Natural killer cell (primary cell): ENCODE results near the gene KIF26A. TPM values are rescaled to one million over a fixed set of nuclear protein-coding genes. Genes with fewer than 3 reads are reported as not detected.

Experiments
- ATAC-seq, 3 donors: fragments of 150-1000 bp in 2 of 3; fragments of 200-7000 bp in 1 of 3; cut with Tn5 transposase; 1 replicate in 1 of 3; 2 replicates in 2 of 3; pipeline ENCODE4 v1.10.0; 2021; ENCODE audit warnings: mild to moderate bottlenecking in 2 of 3, moderate library complexity in 2 of 3
- DNase-seq, 2 donors: peaks; one replicate each; pipeline versions ENCODE4 v3.0.0 to v3.0.0-alpha.2; 2013 to 2021; ENCODE audit warnings: mixed read lengths in 1 of 2
- H3K27ac ChIP-seq: one replicate; pipeline ENCODE4 v1.5.1; 2013; ENCODE audit warnings: mild to moderate bottlenecking, low read length
- H3K27me3 ChIP-seq: one replicate; pipeline ENCODE4 v1.6.1; 2013; ENCODE audit warnings: low read length; ENCODE audit not compliant: control insufficient read depth, insufficient read depth
- H3K36me3 ChIP-seq: one replicate; pipeline ENCODE4 v1.6.1; 2013; ENCODE audit warnings: low read length; ENCODE audit not compliant: control insufficient read depth, insufficient read depth
- H3K4me1 ChIP-seq: one replicate; pipeline ENCODE4 v1.6.1; 2013; ENCODE audit warnings: low read length; ENCODE audit not compliant: control insufficient read depth, insufficient read depth
- H3K4me3 ChIP-seq: one replicate; pipeline ENCODE4 v1.5.1; 2013; ENCODE audit warnings: low read length
- H3K9me3 ChIP-seq: one replicate; pipeline ENCODE4 v1.6.1; 2013; ENCODE audit warnings: low read length; ENCODE audit not compliant: control insufficient read depth, insufficient read depth
- H3K27ac Mint-ChIP-seq, 2 donors: one replicate each; pipeline ENCODE4 v1.8.0; 2022; ENCODE audit warnings: mild to moderate bottlenecking in 2 of 2, mixed read lengths in 2 of 2, moderate library complexity in 1 of 2
- H3K27me3 Mint-ChIP-seq, 2 donors: one replicate each; pipeline ENCODE4 v1.8.0; 2022; ENCODE audit warnings: low read depth in 2 of 2, mixed read lengths in 2 of 2
- H3K36me3 Mint-ChIP-seq: one replicate; pipeline ENCODE4 v1.8.0; 2022; ENCODE audit warnings: mixed read lengths
- H3K4me1 Mint-ChIP-seq, 2 donors: one replicate each; pipeline ENCODE4 v1.8.0; 2022; ENCODE audit warnings: mixed read lengths in 2 of 2
- H3K4me3 Mint-ChIP-seq: one replicate; pipeline ENCODE4 v1.8.0; 2022; ENCODE audit warnings: mild to moderate bottlenecking, moderate library complexity, mixed read lengths
- H3K9me3 Mint-ChIP-seq, 2 donors: one replicate each; pipeline ENCODE4 v1.8.0; 2022; ENCODE audit warnings: mixed read lengths in 2 of 2
- CTCF ChIP-seq: fragments of 200-600 bp; IDR thresholded peaks from one replicate; pipeline ENCODE4 v1.8.0; 2022; ENCODE audit warnings: antibody characterized with exemption
- WGBS: methylation state at CpG from one replicate; pipeline ENCODE4 v1.1.7; 2013; ENCODE audit warnings: missing lambda C conversion rate; ENCODE audit not compliant: insufficient coverage; 5-methylcytosine and 5-hydroxymethylcytosine counted together
- intact Hi-C: fragments of 100-400 bp; cut with micrococcal nuclease; formaldehyde crosslinking; loops from one replicate; pipeline ENCODE4 v1.14.2; 2022
- total RNA-seq, 4 donors: library from RNA; stranded (reverse); fragments of 120-200 nt in 1 of 4; gene quantifications; one replicate each; pipeline versions ENCODE4 v1.2.3 to v1.2.4, GENCODE V29; 2013 to 2022

The KIF26A gene
- total RNA-seq, 3 donors from 2014 or later (not counting 1 experiment from before 2014, with no cell fraction given): not detected

DNA sequence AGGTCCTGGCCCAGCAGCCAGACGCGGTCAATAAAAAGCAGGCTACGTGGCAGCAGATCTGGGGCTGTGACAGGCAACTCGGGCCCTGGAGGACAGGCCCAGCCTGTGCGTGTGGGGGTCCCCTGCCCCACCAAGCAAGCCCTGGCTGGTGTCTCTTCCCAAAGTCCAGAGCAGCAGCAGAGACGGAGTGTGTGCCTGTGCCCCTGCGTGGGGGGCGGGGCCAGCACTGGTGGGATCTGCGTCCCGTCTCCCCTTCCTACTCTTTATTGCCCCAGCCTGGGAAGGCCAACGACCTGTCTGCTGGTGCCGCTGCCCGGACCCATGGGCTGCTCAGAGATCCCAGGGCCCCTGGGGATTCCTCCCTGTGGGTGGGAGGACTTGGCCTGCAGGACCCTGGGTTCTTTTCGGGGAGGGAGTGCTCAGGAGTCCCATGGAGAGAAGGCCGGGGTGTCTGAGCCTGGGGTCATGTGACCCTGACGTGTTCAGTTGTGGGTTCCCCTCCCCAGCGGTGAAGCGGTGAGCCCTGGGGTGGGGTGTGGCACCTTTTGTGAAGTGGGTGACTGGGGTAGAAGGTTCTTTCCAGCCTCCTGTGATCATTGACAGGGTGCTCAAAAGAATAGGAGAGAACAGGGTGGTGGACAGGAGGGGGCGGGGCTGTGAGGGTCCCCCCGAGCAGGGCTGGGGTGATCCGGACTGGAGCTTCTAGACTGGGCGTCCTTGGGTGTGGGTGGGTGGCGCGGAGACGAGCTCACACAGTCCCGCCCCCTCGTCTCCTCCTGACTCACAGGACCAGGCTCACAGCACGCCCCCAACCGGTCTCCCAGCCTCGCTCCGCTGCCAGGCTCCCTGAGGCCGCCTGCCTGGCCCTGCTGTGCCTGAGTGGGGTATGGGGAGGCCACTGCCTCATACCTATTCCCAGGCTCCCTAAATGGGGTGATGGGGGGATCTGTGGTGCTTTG is 30.5 kb upstream of the KIF26A start:
- Histone ChIP-seq H3K4me1 (no peaks in the 10 kb centered on the region), H3K27ac (no peak overlapping the region), H3K36me3 (no peaks in the 10 kb centered on the region), H3K9me3 (no peaks in the 10 kb centered on the region), H3K4me3 (no peak overlapping the region), H3K27me3 (no peaks in the 10 kb centered on the region)
- intact Hi-C loops: no loop called here
- TF ChIP-seq CTCF: no peak
- ATAC-seq (no peak), DNase-seq (no peak)
- Mint-ChIP-seq H3K27me3 (no peaks in the 10 kb centered on the region), H3K4me3 (no peak overlapping the region), H3K36me3 (no peaks in the 10 kb centered on the region), H3K9me3 (no peaks in the 10 kb centered on the region), H3K4me1 (no peaks in the 10 kb centered on the region), H3K27ac (no peak overlapping the region)
- WGBS: 74% methylated on average over 31 of the region's 32 CpGs

- no peak for ATAC-seq
- H3K27ac Mint-ChIP-seq: no peak overlapping the region
- Histone ChIP-seq H3K36me3 (no peaks in the 10 kb centered on the region), H3K27me3 (no peaks in the 10 kb centered on the region), H3K4me1 (no peaks in the 10 kb centered on the region), H3K4me3 (no peak overlapping the region), H3K27ac (no peak overlapping the region), H3K9me3 (no peaks in the 10 kb centered on the region)
- 67% methylated on average over 25 of the region's 26 CpGs for WGBS
- no peak for DNase-seq
- no peaks in the 10 kb centered on the region for H3K9me3 Mint-ChIP-seq
- intact Hi-C loops: no loop called here
- H3K4me1 Mint-ChIP-seq: no peaks in the 10 kb centered on the region
- no peaks in the 10 kb centered on the region for H3K36me3 Mint-ChIP-seq
- H3K4me3 Mint-ChIP-seq: no peak overlapping the region
- no peaks in the 10 kb centered on the region for H3K27me3 Mint-ChIP-seq
- TF ChIP-seq CTCF: no peak
Observed at GRCh38 chr14:104108570-104109541, 29.5 kb upstream of the KIF26A start.

DNA sequence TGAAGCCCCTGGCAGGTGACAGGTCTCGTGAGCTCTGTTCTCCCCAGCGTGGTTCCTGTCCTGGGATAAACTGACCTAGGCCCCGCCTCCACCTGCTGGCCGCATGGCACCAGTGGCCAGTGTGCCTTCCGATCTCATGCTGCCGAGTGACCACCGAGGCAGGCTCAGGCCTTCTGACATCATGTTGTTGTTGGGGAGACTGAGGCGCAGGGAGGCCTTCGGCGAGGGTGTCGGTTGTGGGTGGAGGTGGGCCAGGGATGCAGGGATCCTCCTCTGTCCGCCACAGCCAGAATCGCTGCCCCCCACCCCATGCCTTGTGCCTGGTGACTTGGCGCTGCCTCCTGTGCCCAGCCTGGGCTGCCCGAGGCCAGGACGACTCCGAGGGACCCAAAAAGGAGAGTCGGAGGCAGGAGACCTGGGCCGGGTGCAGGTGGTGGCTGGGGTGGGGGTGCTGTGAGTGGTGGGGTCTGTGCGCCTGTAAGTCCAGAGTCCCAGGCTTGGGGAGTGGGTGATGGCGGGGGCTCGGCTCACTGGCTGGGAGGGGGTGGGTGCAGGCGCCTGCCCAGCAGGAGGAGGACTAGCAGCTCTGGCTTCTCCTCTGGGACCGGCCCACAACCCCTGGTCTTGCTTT is 28.5 kb upstream of the KIF26A start:
- H3K4me1 ChIP-seq: no peaks in the 10 kb centered on the region
- Mint-ChIP-seq H3K9me3 (no peaks in the 10 kb centered on the region), H3K27me3 (peaks cover under 1% of the 10 kb centered on the region in 2 donors), H3K27ac (no peak overlapping the region), H3K4me1 (no peaks in the 10 kb centered on the region), H3K4me3 (no peak overlapping the region), H3K36me3 (no peaks in the 10 kb centered on the region)
- no peaks in the 10 kb centered on the region for H3K27me3 ChIP-seq
- H3K36me3 ChIP-seq: no peaks in the 10 kb centered on the region
- ATAC-seq (no peak), DNase-seq (no peak)
- 87% methylated on average over 24 of the region's 24 CpGs for WGBS
- H3K4me3 ChIP-seq: no peak overlapping the region
- no peaks in the 10 kb centered on the region for H3K9me3 ChIP-seq
- intact Hi-C loops: no loop called here
- H3K27ac ChIP-seq: no peak overlapping the region
- no peak for TF ChIP-seq CTCF
